GM13977 (cell line): ENCODE data around the gene SOD3.

ENCODE experiments used
- DNase-seq: peaks from one replicate; pipeline ENCODE4 v3.0.0; 2012; ENCODE audit warnings: low spot score
- CTCF ChIP-seq: IDR thresholded peaks from 2 replicates; pipeline ENCODE4 v1.5.1; 2012; ENCODE audit warnings: mild to moderate bottlenecking, control low read depth; ENCODE audit not compliant: insufficient read depth; ENCODE audit errors: extremely low read depth, missing control alignments
- in situ Hi-C: fragments of 300-500 bp; cut with MboI; formaldehyde crosslinking; loops from one replicate; pipeline ENCODE4 v1.12.0; 2022; ENCODE audit warnings: low sequenced_read_pairs, low pct_unique_long_range_greater_than_20kb, mixed read lengths, inconsistent platforms; ENCODE audit not compliant: unreplicated experiment

The SOD3 gene

GRCh38 chr4:24772952-24773351 lies 22.4 kb upstream of the SOD3 start:
- DNase-seq, result no peak
- no peak for TF ChIP-seq CTCF
- in situ Hi-C loops, result no loop called here

- in situ Hi-C loops, result no loop called here
- DNase-seq, result no peak
- TF ChIP-seq CTCF, result no peak
These were observed 20.9 kb upstream of the SOD3 start for GRCh38 chr4:24774452-24774851.

GRCh38 chr4:24775032-24775605 lies 20.3 kb upstream of the SOD3 start:
- no peak for TF ChIP-seq CTCF
- in situ Hi-C loops, result no loop called here
- no peak for DNase-seq

GRCh38 chr4:24775750-24776149 lies 19.6 kb upstream of the SOD3 start:
- TF ChIP-seq CTCF, result no peak
- in situ Hi-C loops, result no loop called here
- no peak for DNase-seq

GRCh38 chr4:24777536-24778463 lies 17.6 kb upstream of the SOD3 start:
- DNase-seq, result no peak
- in situ Hi-C loops, result no loop called here
- TF ChIP-seq CTCF, result no peak

GRCh38 chr4:24778464-24779225 lies 16.7 kb upstream of the SOD3 start:
- in situ Hi-C loops, result no loop called here
- TF ChIP-seq CTCF, result no peak
- DNase-seq, result no peak
